HG02885 (cell line): Measurements from ENCODE around the gene CCDC192.

Experiments
- ATAC-seq: cut with Tn5 transposase; IDR thresholded peaks from one replicate; pipeline ENCODE4 v1.9.1; 2021; ENCODE audit warnings: mild to moderate bottlenecking; ENCODE audit not compliant: unreplicated experiment, poor library complexity

CCDC192 gene

GRCh38 chr5:127969651-127970050 is 266.5 kb downstream of the CCDC192 start:
- ATAC-seq = peak; percentile 50

- ATAC-seq = no peak
Measured at GRCh38 chr5:127970081-127970480, 266.9 kb downstream of the CCDC192 start.

- ATAC-seq = no peak
Measured at GRCh38 chr5:127970854-127971425, 267.7 kb downstream of the CCDC192 start.

- ATAC-seq = no peak
Measured at GRCh38 chr5:127975961-127976360, 272.8 kb downstream of the CCDC192 start.

- no peak for ATAC-seq
Measured at GRCh38 chr5:127976525-127976924, 273.3 kb downstream of the CCDC192 start.

GRCh38 chr5:127976991-127977717 is 274.0 kb downstream of the CCDC192 start:
- ATAC-seq = no peak

DNA sequence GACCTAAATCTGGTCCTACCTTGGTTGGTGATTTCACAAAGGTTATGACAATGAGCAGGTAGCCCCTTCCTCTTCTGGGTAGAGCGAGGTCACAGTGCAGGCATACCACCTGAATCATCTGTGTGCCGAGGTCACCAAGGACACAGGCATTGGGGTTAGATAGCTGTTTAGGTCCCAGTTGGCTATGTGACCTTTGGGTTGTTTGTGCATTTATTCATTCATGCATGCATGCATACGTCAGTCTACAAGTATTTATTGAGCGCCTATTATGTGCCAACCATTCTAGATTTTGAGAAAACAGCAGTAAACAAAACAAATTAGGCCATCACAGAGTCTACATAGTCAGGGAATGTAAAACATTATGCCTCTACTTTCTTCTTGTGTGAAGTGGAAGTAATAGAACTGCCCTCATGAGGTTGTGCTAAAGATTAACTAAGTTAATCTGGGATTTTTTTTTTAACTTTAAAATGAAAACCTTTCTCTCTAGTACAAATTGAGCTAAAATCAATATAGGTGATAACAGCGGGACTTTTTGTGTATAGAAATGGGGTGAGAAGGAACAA is 275.6 kb downstream of the CCDC192 start:
- no peak for ATAC-seq

DNA sequence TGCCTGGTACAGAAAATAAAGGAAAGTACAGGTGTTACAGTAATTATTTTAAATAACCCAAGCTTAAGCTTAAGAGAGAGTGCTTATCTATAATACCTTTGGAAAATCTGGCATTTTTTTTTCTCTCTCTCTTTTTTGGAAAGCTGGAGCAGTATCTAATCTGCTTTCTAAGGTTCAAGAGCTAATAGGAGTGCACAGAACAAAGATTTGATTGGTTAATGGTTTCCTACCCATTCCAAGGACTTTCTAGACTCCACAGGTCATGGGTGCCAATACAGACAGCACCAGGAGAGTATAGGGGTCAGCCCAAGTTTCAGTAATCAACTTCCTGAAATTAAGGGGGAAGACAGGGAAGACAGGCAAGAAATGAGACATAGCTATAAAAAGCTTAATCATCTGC is 276.3 kb downstream of the CCDC192 start:
- ATAC-seq = no peak

DNA sequence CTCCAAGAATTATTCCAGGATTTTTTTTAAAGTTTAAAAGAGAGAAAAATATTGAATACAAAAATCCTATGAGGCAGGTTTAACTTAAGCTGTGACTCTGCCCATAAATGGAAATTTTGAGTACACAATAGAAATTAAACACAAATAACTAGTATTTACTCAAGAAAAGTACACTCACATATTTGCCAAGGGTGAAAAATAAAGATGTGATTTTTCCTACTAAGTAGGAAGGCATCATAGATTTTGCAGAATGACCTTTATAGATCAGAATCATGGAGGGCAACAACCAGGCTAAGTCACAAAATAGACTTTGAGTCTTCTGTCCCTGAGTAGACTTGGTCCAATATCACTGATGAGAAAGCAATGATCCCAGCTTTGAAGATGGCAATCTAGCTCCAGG is 277.7 kb downstream of the CCDC192 start:
- no peak for ATAC-seq

DNA sequence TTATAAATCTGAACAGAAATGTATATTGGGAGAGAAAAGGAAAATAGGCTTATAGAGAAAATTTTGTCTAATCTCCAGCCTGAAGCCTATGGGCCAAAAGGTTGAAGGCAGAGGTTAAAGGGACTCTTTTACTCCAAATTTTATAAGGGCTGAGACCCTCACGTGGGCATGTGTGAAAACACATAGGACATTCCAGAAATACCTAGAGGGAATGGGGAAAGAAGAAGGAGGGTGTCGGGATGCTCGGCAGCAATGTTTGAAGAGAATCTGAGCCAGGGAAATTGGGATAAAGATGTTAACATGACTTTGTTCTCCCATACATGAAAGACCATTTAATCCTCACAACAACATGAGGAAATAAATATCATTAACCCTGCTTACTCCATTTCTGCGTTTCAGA is 278.3 kb downstream of the CCDC192 start:
- no peak for ATAC-seq

- no peak for ATAC-seq
Measured at GRCh38 chr5:127985811-127986325, 282.7 kb downstream of the CCDC192 start.

DNA sequence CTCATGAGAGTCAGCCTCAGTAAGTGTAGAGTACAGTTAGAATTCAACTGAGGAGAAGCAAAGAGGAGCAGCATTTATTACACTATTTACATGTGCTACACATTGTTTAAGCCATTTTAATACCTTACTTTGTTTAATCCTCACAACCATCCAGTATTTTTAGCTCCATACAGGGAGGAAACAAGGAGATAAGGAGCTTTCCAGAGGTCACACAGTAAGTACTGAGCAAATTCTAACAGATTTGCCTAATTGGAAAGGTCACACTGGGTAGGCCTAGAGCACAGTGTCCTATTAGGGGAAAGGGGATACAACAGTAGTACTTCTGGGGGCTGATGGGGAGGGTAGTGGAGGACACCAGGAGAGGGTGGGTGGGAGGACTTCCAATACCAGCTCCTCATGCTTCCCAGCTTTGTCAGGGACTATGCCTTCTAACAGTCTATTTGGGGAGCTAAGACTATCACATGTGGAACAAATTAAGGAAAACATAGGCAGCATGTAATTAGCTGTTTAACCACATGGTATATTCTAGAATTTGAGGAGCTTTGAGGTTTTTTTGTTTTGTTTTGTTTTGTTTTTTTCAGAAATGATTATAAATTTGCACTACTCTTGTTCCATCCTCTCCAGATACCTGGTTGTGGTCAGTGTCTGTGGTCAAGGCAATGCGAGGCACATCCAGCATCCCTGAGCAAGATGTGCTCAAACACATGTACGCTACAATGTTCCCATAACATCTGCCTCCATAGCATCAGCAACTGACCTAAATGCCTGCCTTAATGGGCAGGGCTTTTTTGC is 284.4 kb downstream of the CCDC192 start:
- no peak for ATAC-seq

DNA sequence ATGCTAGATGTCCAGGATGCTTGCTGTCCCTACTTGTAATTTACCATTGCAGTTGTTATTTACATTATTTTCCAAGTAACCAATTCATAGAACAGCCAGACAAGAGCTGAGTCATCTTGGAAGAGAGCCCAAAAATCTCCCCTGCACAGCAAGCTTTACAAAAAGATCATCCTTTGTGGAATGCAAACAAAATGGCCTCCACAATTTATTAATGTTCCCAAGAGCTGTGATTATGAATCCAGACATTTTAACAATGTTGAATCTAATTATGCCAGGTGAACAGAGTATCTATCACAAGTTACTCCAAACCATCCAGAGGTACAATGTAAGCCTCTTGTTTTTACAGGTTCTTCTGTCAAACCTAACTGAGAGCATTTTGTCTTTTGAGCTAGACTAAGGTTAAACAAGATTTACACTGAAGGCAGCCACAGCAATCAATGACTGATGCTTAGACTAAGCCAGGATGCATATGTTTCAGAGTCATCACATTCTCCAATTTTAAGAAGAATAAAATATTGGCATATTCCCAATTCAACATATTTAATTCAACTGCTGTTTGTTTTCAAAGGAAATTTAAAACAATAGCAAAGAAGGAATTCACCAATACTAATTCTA is 285.1 kb downstream of the CCDC192 start:
- ATAC-seq = no peak
